ENCODE measurements around the gene C3orf49. TPM values are rescaled to one million over a fixed set of nuclear protein-coding genes. Genes with fewer than 3 reads are reported as not detected.

The C3orf49 gene
- polyA plus RNA-seq, 1 donor = 1.00 TPM

GRCh38 chr3:63849175-63849574 lies 30.1 kb downstream of the C3orf49 start:
- no peak for DNase-seq

GRCh38 chr3:63851287-63851686 lies 32.2 kb downstream of the C3orf49 start:
- no peak for DNase-seq

GRCh38 chr3:63853106-63853505 lies 34.0 kb downstream of the C3orf49 start:
- no peak for DNase-seq

DNA sequence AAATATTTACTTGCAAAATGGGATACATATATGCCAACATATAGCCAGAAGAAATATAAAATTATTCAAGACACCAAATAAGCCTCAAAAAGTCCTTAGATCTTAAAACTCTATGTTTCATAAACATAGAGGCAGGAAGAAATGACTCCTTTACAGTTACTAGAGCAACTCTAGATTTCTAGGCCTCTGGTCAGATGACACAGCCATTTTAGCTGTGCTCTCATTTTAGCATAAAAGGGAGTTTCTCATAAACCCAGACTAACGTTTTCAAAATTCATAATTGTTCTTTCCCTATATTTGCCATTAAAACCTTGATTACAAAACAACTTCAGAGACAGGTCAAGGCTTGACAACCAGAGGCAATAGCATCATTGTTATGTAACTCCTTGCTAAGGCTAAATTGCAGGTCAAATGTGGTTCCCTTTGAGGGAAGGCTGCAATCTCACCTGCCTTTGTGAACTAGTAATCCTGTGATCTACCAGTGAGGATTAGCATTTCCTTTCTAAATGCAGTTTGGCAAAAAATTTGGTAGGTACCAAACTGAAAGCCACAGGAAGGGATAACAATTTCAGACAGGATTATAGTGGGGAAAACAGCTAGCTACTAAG lies 36.3 kb downstream of the C3orf49 start:
- no peak for DNase-seq

DNA sequence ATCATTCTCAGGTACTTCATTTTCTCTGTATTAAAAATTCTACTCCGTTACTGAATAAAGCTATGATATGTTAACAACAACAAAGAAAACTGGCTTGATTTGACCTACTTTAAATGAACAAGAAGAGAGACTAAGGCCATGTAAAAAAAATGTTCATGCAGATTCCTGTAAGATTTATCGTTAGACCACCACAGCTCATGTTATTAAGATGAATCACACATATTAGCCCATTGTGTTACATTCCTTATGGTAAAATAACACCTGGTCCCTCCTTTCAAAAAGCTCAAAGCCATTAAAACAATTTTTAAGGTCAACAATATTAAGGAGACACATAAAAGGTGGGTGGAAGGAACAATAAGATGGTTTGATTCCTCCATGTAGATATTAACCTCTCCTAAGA lies 38.2 kb downstream of the C3orf49 start:
- DNase-seq = no peak

- DNase-seq = no peak
Measured at GRCh38 chr3:63860776-63861175, 41.7 kb downstream of the C3orf49 start.

GRCh38 chr3:63861306-63861705 lies 42.2 kb downstream of the C3orf49 start:
- no peak for DNase-seq

GRCh38 chr3:63862804-63863149 lies 43.7 kb downstream of the C3orf49 start:
- no peak for DNase-seq

DNA sequence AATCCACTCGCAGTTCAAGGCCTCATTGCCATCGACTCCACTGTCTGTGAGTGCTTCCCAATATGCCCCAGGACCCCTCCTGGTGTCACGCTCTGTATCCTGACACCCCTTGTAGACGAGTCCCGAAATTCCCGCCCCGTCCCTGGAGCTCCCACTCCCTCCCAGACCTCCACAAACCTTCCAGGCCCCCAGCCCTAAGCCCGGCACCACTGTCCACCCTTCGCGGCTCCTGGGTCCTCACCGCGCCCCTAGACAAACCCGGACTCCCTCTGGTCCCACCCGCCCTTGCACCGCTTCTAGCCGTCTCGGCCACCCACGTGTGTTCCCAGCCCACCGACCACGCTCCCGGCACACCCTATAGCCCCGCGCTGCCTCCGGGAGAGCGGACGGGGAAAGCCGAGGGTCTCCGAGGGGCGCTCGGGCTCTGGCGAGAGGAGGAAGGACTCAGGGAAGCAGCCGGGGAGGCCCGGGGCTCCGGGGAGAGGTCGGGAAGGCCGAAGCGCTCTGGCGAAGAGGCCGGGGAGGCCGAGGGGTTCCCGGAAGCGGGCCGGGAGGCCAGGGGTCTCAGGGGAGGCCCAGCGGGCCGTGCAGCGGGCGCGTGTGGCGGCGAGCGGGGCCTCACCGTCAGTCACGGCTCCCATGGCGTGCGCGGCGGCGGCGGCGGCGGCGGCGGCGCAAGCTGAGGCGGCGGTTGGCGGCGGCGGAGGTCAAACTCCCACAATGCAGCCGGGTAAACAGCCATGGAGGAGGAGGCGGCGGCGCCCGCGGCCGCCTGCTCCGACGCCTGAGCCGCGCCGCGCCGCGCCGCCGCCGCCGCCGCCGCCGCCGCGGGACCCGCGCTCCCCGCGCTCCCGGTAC lies 44.3 kb downstream of the C3orf49 start, which contains the start of the genes ATXN7 and THOC7:
TSS of gene ATXN7 (plus strand) at position 718 of the 858 bp plus-strand sequence. CDS start 48,732 bp downstream, outside the sequence.
TSS of gene THOC7 (minus strand) at position 656 of the 858 bp plus-strand sequence. CDS start at position 641, 15 bp downstream.
- peak; percentile 50 for DNase-seq

DNA sequence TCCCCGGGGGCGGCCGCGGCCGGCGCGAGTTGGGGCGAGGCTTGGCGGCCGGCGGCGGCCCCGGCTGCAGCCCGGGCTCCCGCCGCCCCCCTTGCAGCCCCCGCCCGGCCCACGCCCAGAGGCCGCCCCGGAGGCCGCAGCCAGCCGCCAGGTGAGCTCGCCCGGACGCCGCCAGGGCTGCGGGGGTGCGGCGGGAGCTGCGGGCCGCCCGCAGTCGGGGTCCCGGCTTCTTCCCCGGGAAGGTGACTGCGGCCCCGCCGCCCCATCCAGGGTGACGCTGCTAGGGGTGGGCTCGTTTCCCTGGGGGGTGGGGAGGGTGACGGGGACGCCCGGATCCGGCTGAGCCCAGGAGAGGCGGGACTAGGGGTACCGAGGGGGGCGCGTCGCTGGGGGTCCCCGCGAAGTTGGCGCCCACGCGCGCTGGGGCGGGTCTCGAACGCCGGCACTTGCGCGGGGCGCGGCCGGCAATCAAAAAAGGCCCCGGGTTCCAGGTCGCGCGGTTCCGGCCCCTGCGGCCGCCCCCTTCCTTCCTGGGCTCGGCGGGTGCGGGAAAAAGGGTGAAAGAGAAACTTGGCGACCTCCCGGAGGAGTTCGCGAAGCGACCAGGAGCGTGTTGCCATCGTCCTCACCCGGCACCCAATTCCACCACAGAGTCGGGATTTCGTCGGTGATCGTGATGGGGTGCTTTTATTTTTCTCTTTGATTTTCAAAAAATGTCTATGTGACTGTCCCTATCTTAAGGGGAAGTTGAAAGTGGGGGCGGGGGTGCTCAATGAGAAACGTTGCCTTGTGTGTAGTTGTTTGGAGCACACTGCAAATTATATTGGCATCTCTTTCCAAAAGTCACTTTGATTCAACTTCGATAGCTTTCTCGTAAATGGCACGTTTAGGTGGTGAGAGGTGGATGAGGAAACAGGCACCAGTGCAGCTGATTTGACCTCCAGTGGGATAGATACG lies 45.2 kb downstream of the C3orf49 start:
- DNase-seq = peak; percentile 30

DNA sequence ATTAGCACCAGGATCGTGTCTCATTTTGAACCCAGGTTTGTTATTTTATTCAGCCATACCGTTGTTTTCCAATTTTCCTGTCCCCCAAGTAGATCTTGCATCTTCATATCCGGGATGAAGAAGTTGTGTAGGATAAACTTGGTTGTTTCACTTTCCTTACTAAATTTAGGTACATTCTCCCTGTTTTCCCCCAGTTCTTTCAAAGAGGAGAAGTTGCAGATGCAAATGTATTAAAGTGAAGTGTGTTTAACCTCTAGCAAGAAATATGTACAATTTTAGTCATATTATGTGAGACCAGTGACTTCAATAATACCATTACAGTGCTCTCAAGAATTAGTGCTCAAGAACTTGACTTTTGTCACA lies 45.8 kb downstream of the C3orf49 start:
- DNase-seq = no peak

GRCh38 chr3:63867225-63867624 lies 48.1 kb downstream of the C3orf49 start:
- DNase-seq = no peak

- no peak for DNase-seq
Measured at GRCh38 chr3:63869940-63870614, 51.0 kb downstream of the C3orf49 start.

GRCh38 chr3:63870615-63871005 lies 51.5 kb downstream of the C3orf49 start:
- DNase-seq = no peak

GRCh38 chr3:63872135-63872924 lies 53.2 kb downstream of the C3orf49 start:
- DNase-seq = no peak

GRCh38 chr3:63874769-63875168 lies 55.7 kb downstream of the C3orf49 start:
- no peak for DNase-seq

DNA sequence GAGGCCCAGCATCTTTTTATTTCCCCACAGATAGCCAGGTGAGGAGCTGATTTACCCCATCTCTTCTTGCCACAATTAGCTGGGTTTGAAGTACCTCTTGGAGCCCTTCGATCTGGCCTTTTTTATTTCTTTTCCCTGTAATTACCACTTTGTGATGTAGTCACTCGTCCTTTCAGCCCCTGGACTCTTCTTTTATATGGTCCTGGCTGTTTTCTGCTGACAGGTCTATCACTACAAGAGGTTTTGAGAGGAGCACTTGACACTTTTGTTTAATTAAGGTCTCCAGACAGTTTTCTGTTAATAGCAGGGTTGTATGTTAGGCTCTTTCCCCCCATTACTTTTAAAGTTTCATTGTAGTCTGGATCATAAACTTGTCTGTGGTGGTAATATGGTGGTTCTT lies 56.4 kb downstream of the C3orf49 start:
- DNase-seq = no peak

- no peak for DNase-seq
Measured at GRCh38 chr3:63876260-63876659, 57.2 kb downstream of the C3orf49 start.

GRCh38 chr3:63877737-63878393 lies 58.8 kb downstream of the C3orf49 start:
- DNase-seq = no peak

DNA sequence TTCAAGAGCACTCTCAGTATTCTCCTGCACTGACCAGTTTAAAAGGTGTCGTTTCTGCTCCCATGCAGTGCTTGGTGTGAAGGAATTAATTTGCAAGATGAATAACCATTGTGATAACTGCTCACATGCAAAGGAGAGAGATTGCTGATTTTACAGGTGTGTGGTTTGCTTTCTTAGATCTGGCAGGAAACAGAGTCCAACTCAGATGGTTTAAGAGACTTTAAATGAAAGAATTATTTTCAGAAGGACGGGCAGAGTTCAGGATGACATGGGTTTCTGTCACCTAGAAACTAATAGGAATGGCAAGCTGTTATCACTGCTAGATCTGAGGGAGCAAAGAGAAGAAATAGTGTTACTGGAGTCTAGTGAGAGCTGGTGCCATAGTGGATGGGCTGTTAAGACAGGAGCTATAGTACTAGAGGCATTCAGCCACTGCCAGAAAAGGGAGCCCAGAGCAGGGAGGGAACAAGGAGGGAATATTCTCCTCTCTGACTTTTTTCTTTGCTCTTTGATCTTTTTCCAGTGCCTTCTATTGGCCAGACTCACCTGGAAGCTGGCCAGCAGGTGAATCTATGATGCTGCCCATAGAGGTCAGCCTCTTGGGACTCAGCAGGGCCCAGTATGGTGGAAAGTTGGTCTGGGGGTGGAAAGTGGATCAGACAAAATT lies 59.4 kb downstream of the C3orf49 start:
- DNase-seq = no peak
